Smooth muscle cell (in vitro differentiated cells): ENCODE measurements around the gene IL37. TPM values are rescaled to one million over a fixed set of nuclear protein-coding genes. Genes with fewer than 3 reads are reported as not detected.

Source experiments
- DNase-seq: peaks from one replicate; lab custom pipeline; 2025; ENCODE audit not compliant: unreplicated experiment; lab: John Stamatoyannopoulos, UW
- H2AFZ ChIP-seq: fragments of 200-600 bp; sonication (generic); 2 replicates; pipeline ENCODE4 v1.6.0; 2016; ENCODE audit warnings: antibody characterized with exemption, low read depth, mild to moderate bottlenecking
- H3F3A ChIP-seq: fragments of 200-600 bp; sonication (generic); 2 replicates; pipeline ENCODE4 v1.6.0; 2017; ENCODE audit warnings: antibody characterized with exemption, low read depth
- H3K27ac ChIP-seq: fragments of 200-600 bp; sonication (generic); 2 replicates; pipeline ENCODE4 v1.5.1; 2016; ENCODE audit warnings: low read depth, mild to moderate bottlenecking
- H3K27me3 ChIP-seq: fragments of 200-600 bp; sonication (generic); 2 replicates; pipeline ENCODE4 v1.6.1; 2016; ENCODE audit warnings: low read depth, mild to moderate bottlenecking
- H3K36me3 ChIP-seq: fragments of 200-600 bp; sonication (generic); 2 replicates; pipeline ENCODE4 v1.5.1; 2016; ENCODE audit warnings: low read depth
- H3K4me1 ChIP-seq: fragments of 200-600 bp; sonication (generic); 2 replicates; pipeline ENCODE4 v1.5.1; 2016; ENCODE audit warnings: low read depth
- H3K4me2 ChIP-seq: fragments of 200-600 bp; sonication (generic); 2 replicates; pipeline ENCODE4 v1.6.0; 2016; ENCODE audit warnings: mild to moderate bottlenecking
- H3K4me3 ChIP-seq: fragments of 200-600 bp; sonication (generic); 2 replicates; pipeline ENCODE4 v1.5.1; 2016; ENCODE audit warnings: mild to moderate bottlenecking
- H3K79me2 ChIP-seq: fragments of 200-600 bp; sonication (generic); 2 replicates; pipeline ENCODE4 v1.6.0; 2016; ENCODE audit warnings: low read depth, mild to moderate bottlenecking
- H3K9ac ChIP-seq: fragments of 200-600 bp; sonication (generic); 2 replicates; pipeline ENCODE4 v1.6.0; 2016; ENCODE audit warnings: low read depth
- H3K9me3 ChIP-seq: fragments of 200-600 bp; sonication (generic); replicated peaks from 2 replicates; pipeline ENCODE4 v1.5.1; 2016; ENCODE audit warnings: low read depth
- H4K20me1 ChIP-seq: fragments of 200-600 bp; sonication (generic); 2 replicates; pipeline ENCODE4 v1.6.0; 2016; ENCODE audit warnings: low read depth
- WGBS: methylation state at CpG from one replicate; pipeline ENCODE4 v1.1.7; 2016; ENCODE audit warnings: low lambda C conversion rate; 5-methylcytosine and 5-hydroxymethylcytosine counted together
- polyA plus RNA-seq: library from polyadenylated mRNA; unstranded; fragments of >200 nt; fragmentation: Nextera tagmentation; extraction: Ambion mirVana; gene quantifications from 2 replicates; pipeline ENCODE4 v1.2.1, GENCODE V29; 2016
- total RNA-seq: library from RNA; depleted of rRNA; stranded (reverse); fragments of >200 nt; gene quantifications from 2 replicates; pipeline ENCODE4 v1.2.3, GENCODE V29; 2014
- TF ChIP-seq, protein P1 (sequence below): fragments of 200-600 bp; sonication (generic); IDR thresholded peaks from 2 replicates; pipeline ENCODE4 v1.5.1; 2017; ENCODE audit warnings: borderline replicate concordance, mild to moderate bottlenecking, antibody characterized with exemption; ENCODE audit not compliant: insufficient read depth, poor library complexity, severe bottlenecking

The IL37 gene, protein sequence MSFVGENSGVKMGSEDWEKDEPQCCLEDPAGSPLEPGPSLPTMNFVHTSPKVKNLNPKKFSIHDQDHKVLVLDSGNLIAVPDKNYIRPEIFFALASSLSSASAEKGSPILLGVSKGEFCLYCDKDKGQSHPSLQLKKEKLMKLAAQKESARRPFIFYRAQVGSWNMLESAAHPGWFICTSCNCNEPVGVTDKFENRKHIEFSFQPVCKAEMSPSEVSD
- total RNA-seq = 1.9 TPM in 1 of 2 replicates, not detected in the other
- not detected in 2 replicates for polyA plus RNA-seq

DNA sequence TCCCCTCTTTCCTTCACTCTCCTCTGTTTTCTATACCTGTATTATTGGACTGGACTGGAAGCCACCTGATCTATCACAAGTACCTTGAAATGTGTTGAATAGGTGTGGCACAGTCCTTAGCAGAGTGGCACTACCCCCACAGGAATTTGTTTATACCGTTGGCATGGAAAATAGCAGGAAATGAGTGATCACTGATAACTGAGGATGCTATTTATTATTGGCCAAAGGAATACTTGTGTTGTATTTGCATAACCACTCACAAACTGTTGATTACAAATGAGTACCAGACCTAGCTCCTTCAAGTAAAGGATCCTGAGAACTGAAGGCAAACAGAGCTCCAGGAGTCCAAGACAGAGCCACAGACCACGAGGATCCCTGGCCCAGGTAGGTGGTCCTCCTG is at the start of gene IL37:
Gene IL37 (plus strand): TSS at position 301 of the 400 bp plus-strand sequence. CDS start 1,848 bp downstream, outside the sequence.
- 43% methylated on average over 2 of the region's 2 CpGs for WGBS
- TF ChIP-seq, protein P1, sequence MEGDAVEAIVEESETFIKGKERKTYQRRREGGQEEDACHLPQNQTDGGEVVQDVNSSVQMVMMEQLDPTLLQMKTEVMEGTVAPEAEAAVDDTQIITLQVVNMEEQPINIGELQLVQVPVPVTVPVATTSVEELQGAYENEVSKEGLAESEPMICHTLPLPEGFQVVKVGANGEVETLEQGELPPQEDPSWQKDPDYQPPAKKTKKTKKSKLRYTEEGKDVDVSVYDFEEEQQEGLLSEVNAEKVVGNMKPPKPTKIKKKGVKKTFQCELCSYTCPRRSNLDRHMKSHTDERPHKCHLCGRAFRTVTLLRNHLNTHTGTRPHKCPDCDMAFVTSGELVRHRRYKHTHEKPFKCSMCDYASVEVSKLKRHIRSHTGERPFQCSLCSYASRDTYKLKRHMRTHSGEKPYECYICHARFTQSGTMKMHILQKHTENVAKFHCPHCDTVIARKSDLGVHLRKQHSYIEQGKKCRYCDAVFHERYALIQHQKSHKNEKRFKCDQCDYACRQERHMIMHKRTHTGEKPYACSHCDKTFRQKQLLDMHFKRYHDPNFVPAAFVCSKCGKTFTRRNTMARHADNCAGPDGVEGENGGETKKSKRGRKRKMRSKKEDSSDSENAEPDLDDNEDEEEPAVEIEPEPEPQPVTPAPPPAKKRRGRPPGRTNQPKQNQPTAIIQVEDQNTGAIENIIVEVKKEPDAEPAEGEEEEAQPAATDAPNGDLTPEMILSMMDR = no peak
- no peak within 1 kb of the TSS for H3K27ac ChIP-seq
- H3K27me3 ChIP-seq = no peaks in the 10 kb centered on the region
- H3K79me2 ChIP-seq = no peaks in the 10 kb centered on the region
- H3K4me1 ChIP-seq = no peaks in the 10 kb centered on the region
- H3K9ac ChIP-seq = no peak within 1 kb of the TSS
- H3F3A ChIP-seq = no peaks in the 10 kb centered on the region
- H3K4me3 ChIP-seq = no peak within 1 kb of the TSS
- no peak within 1 kb of the TSS for H2AFZ ChIP-seq
- no peak for DNase-seq
- H3K4me2 ChIP-seq = no peak within 1 kb of the TSS
- H3K9me3 ChIP-seq = no peaks in the 10 kb centered on the region
- H4K20me1 ChIP-seq = no peaks in the 10 kb centered on the region
- no peaks in the 10 kb centered on the region for H3K36me3 ChIP-seq

DNA sequence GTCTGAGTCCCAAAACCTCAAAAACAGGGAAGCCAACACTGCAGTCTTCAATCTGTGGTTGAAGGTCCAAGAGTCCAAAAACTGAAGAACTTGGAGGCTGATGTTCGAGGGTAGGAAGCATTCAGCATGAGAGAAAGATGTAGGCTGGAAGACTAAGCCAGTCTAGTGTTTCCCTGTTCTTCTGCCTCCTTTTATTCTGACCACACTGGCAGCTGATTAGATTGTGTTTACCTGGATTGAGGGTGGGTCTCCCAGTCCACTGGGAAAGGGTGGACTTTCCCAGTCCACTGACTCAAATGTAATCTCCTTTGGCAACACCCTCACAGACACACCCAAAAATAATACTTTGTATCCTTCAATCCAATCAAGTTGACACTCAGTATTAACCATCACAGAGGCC is 46.9 kb upstream of the IL37 start:
- no peak overlapping the region for H2AFZ ChIP-seq
- no peak overlapping the region for H3K4me2 ChIP-seq
- DNase-seq = no peak
- WGBS = 94% methylated on average over 1 of the region's 1 CpG
- H3K9ac ChIP-seq = no peak overlapping the region
- no peaks in the 10 kb centered on the region for H3K4me1 ChIP-seq
- H3K27me3 ChIP-seq = no peaks in the 10 kb centered on the region
- no peak overlapping the region for H3K27ac ChIP-seq
- H4K20me1 ChIP-seq = no peaks in the 10 kb centered on the region
- H3K4me3 ChIP-seq = no peak overlapping the region
- peaks cover 7% of the 10 kb centered on the region for H3K36me3 ChIP-seq
- no peaks in the 10 kb centered on the region for H3F3A ChIP-seq
- H3K79me2 ChIP-seq = no peaks in the 10 kb centered on the region
- peaks cover 10% of the 10 kb centered on the region for H3K9me3 ChIP-seq
- TF ChIP-seq, protein P1 = no peak

DNA sequence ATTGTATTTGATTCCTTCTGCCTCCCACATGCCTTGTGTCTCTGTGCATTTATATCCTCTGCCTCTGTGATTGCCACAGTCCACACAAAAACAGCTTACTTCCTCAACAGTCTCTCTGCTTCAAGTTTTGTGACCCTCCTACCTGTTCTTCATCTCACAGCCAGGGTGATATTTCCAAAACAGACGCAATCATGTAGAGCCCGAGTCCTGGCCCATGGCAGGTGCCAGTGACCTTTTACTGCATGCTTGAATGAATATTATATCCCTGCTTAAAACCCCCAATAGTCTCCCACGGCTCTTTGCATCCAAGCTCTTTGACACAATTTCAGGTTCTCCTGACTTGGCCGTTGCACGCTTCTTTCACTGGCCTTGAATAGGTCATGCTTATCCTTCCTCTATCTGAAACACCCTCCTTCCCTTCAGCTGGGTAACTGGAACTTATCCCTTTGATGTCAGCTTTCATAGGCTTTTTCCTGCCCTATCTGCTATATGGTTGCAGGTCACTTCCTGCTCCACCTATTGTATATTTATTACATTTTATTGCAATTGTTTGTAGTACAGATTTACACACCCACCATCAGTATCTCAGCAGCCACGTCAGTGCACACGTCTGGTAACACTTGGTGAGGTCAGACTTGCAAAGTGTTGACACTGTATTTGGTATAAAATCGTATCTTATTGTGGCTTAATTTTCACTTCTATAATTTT is 44.7 kb upstream of the IL37 start:
- Histone ChIP-seq H3K9me3 (no peaks in the 10 kb centered on the region), H3K4me2 (no peak overlapping the region), H3K36me3 (no peaks in the 10 kb centered on the region), H3K27me3 (no peaks in the 10 kb centered on the region), H3K27ac (no peak overlapping the region), H3K9ac (no peak overlapping the region), H3K4me1 (no peaks in the 10 kb centered on the region), H3K4me3 (no peak overlapping the region), H4K20me1 (no peaks in the 10 kb centered on the region), H2AFZ (no peak overlapping the region), H3K79me2 (no peaks in the 10 kb centered on the region), H3F3A (no peaks in the 10 kb centered on the region)
- DNase-seq = no peak
- TF ChIP-seq, protein P1 = no peak
- 92% methylated on average over 8 of the region's 8 CpGs for WGBS
